ENCODE data around the gene NRTN. TPM values are rescaled to one million over a fixed set of nuclear protein-coding genes. Genes with fewer than 3 reads are reported as not detected.
"Not testable (repeated sequence)": the region's sequence is repeated elsewhere in the genome, so short reads cannot be mapped to it uniquely, and the experiment has no call there.

The NRTN gene, protein sequence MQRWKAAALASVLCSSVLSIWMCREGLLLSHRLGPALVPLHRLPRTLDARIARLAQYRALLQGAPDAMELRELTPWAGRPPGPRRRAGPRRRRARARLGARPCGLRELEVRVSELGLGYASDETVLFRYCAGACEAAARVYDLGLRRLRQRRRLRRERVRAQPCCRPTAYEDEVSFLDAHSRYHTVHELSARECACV
- 8.5 and 8.7 TPM in 2 replicates for total RNA-seq (2014; rRNA removed; shearing (Covaris generic))

DNA sequence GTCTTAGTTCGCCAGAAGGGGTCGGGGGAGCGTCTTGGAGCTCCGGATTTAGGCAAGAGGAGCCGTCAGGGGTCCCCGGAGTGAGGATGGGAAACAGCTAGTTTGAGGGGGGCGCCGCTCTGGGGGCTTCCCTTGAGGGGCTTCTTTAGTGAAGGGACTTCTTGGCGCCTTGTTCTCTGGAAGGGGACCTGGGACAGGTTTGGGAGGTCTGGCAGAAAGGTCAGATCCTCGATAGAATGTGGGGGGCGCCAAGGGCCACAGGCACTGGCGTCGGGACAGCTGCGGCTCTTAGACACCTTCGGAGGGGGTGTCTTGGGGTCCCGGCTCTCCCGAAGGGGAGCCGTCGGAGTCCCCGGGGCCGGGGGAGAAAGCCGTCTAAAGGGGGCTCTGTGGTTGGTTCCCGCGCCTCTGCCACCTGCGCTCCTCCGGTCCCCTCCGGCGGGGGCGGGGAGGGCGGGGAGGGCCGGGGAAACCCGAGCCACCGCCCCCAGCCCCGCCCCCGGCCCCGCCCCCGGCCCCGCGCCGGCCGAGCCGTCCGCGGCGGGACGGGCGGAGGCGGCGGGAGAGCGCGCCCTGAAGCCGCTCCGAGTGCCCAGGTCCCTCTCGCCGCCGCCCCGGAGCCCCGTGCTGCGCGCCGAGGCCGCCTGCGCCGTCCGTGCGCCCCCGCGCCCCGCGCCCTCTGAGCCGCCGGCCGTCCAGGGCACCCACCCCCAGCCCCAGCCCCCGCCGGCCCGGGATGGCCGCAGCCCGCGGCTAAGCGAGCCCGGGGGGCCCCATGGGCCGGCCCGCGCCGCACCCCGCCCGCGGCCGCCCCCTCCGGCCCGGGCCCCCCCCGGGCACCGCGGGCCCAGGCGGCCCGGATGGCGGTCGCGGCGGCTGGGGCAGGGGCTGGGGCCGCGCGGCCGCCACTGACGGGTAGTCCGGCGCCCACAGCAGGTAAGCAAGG, at the start of gene NRTN:
Gene NRTN, plus strand, starts transcription at position 552 of the 946 bp plus-strand sequence. CDS start 19,099 bp downstream, outside the sequence.
- Histone ChIP-seq H3K36me3 (replicated peaks; ENCODE audit: control insufficient read depth, insufficient read depth, low read length) (no peaks in the 10 kb centered on the region), H3K4me3 (ENCODE audit: insufficient read depth, low read depth, low read length) (peak within 1 kb of the TSS; percentile 50), H3K27me3 (ENCODE audit: control insufficient read depth, insufficient read depth, low read length) (peaks cover 17% of the 10 kb centered on the region)
- DNase-seq: peak; percentile 98

DNA sequence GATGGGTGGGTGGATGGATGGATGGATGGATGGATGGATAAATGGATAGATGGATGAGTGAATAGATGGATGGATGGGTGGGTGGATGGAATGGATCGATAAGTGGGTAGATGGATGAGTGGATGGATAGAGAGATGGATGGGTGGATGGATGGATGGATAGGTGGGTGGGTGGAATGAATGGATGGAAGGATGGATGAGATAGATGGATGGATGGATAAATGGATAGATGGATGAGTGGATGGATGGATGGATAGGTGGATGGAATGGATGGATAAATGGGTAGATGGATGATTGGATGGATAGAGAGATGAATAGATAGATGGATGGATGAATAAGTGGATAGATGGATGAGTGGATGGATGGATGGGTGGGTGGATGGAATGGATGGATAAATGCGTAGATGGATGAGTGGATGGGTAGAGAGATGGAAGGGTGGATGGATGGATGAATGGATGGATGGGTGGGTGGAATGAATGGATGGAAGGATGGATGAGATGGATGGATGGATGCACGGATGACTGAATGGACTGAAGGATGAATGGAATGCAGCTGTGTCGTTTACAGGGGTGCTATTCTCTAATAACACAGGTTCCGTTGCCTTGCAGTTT, 42.2 kb upstream of the NRTN start:
- no peak for DNase-seq
- Histone ChIP-seq H3K27me3 (ENCODE audit: control insufficient read depth, insufficient read depth, low read length) (no peaks in the 10 kb centered on the region), H3K4me3 (ENCODE audit: insufficient read depth, low read depth, low read length) (no peak overlapping the region), H3K36me3 (replicated peaks; ENCODE audit: control insufficient read depth, insufficient read depth, low read length) (no peaks in the 10 kb centered on the region)

DNA sequence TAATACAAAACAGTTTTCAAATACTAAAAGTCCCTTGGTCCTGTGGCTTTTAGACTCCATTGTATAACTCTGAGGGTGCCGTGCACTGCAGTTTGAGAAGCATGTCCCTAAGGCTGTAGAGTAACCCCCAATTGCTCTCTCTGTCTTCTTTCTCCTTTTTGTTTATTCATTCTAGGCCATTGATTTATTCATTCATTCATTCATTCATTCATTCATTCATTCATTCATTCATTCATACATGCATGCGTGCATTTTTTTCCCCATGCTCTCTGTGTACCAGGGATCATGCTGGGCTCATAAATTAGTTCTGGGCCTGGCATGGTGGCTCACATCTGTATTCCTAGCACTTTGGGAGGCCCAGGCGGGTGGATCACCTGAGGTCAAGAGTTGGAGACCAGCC, 39.6 kb upstream of the NRTN start:
- Histone ChIP-seq H3K36me3 (replicated peaks; ENCODE audit: control insufficient read depth, insufficient read depth, low read length) (no peaks in the 10 kb centered on the region), H3K27me3 (ENCODE audit: control insufficient read depth, insufficient read depth, low read length) (no peaks in the 10 kb centered on the region), H3K4me3 (ENCODE audit: insufficient read depth, low read depth, low read length) (no peak overlapping the region)
- DNase-seq: no peak

DNA sequence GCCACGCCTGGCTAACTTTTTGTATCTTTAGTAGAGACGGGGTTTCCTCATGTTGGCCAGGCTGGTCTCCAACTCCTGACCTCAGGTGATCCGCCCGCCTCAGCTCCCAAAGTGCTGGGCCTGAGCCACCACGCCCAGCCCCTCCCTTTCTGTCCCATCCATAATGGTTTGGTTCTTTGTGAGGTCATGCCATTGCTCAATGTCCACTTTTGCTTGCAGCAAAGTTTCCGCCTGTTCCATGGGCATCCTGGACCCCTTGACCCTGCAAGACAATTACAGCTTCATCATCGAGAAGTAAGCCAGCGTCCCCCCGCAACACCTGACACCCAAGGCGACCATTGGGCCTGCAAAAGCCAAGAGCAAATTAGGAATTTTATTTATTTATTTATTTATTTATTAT, 36.9 kb upstream of the NRTN start:
- no peaks in the 10 kb centered on the region for H3K27me3 ChIP-seq (ENCODE audit: control insufficient read depth, insufficient read depth, low read length)
- peak; percentile 18 for DNase-seq
- H3K4me3 ChIP-seq (ENCODE audit: insufficient read depth, low read depth, low read length): no peak overlapping the region
- no peaks in the 10 kb centered on the region for H3K36me3 ChIP-seq (replicated peaks; ENCODE audit: control insufficient read depth, insufficient read depth, low read length)

DNA sequence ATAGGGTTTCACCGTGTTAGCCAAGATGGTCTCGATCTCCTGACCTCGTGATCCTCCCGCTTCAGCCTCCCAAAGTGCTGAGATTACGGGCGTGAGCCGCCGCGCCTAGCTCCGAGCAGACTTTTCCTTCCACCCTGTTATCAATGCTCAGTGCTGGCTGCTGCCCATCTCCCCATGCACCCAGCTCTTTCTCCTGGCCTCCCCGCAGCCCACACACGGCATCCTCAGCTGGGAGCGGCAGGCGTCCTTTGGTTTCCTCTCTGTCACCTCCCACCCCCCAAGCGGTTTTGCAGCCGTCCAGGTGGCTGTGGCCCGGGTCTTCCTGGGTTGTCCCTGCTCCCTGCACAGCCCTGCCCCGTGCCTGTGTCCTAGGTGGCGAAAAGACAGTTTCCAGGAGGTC, 32.5 kb upstream of the NRTN start:
- H3K4me3 ChIP-seq (ENCODE audit: insufficient read depth, low read depth, low read length): no peak overlapping the region
- H3K36me3 ChIP-seq (replicated peaks; ENCODE audit: control insufficient read depth, insufficient read depth, low read length): no peaks in the 10 kb centered on the region
- DNase-seq: peak; percentile 32
- no peaks in the 10 kb centered on the region for H3K27me3 ChIP-seq (ENCODE audit: control insufficient read depth, insufficient read depth, low read length)

DNA sequence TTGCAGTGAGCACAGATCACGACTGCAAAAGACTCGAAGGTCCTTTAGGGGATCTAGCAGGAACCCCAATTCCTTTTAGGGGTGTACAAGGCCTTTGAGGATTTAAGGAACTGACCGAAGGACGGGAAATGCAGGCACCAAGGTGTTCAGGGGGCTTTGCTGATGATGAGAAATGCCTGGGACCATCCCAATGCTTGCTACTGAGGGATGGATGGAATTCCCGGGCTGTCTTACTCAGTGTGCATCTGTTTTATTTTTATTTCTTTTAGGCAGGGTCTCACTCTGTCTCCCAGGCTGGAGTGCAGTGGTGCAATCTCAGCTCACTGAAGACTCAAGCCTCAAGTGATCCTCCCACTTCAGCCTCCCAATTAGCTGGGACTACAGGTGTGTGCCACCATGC, 31.6 kb upstream of the NRTN start:
- DNase-seq: peak; percentile 25
- H3K27me3 ChIP-seq (ENCODE audit: control insufficient read depth, insufficient read depth, low read length): no peaks in the 10 kb centered on the region
- no peak overlapping the region for H3K4me3 ChIP-seq (ENCODE audit: insufficient read depth, low read depth, low read length)
- no peaks in the 10 kb centered on the region for H3K36me3 ChIP-seq (replicated peaks; ENCODE audit: control insufficient read depth, insufficient read depth, low read length)

DNA sequence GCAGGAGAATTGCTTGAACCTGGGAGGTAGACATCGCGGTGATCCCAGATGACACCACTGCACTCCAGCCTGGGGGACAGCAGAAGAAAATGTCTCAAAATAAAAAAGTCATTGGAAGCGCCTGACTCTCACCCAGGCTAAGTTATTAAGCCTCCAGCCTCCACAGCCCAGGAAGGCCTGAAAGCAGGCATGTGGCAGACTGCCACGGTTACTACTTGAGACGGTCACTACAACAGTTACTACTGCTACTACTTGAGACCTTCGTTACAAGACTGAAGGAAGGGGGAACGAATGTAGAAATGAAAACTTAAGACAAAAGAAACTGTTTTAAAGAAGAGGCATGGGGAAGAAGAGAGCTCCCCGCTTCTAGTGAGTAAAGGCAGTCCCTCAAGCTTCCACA, 29.9 kb upstream of the NRTN start:
- Histone ChIP-seq H3K27me3 (ENCODE audit: control insufficient read depth, insufficient read depth, low read length) (no peaks in the 10 kb centered on the region), H3K4me3 (ENCODE audit: insufficient read depth, low read depth, low read length) (no peak overlapping the region), H3K36me3 (replicated peaks; ENCODE audit: control insufficient read depth, insufficient read depth, low read length) (no peaks in the 10 kb centered on the region)
- DNase-seq: no peak

DNA sequence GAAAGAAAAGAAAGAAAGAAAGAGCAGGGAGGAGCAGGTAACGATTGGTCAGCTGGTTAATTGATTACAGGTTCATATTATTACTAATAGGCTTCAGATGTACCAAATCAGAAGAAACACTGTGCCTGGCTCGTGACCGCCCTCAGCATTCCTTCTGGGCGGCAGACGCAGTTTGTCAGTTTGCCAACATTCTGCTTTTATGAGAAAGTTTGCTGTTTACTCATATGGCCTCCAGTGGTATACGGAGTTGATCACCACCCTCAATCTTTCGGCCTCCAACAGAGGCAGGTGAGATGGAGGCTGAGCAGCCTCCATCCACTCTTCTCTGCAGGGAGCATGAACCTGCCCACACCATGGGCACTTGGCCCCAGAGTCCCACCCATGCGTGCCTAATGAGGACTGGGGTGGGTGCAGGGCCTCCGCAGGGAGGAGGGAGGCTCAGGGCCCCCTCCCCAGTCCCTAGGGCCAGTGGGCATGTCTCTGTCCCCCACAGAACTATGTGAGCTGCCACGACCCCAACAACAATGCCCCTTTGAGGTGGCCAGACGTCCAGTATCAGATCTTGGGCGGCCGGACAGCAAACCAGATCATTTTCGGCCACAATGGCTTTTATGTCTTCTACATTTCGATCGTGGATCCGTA, 29.1 kb upstream of the NRTN start:
- peak; percentile 19 for DNase-seq
- Histone ChIP-seq H3K4me3 (ENCODE audit: insufficient read depth, low read depth, low read length) (no peak overlapping the region), H3K27me3 (ENCODE audit: control insufficient read depth, insufficient read depth, low read length) (no peaks in the 10 kb centered on the region), H3K36me3 (replicated peaks; ENCODE audit: control insufficient read depth, insufficient read depth, low read length) (no peaks in the 10 kb centered on the region)

DNA sequence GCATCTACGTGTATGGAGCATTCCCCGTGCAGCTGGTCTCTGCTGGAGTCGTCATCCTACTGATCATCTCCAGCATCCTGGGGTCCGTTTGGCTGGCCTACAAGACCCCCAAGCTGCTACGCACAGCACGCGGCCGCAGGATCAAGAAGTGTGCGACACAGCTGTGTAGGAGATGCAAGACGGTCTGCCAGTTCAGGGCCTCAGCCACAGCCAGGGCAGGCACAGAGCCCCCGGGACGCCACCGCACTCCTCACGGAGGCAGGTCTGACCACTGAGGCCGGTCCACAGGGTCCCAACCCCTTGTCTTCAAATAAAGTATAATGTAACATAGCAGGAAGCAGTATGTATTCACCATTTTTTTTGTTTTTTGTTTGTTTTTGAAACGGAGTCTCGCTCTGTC, 26.5 kb upstream of the NRTN start:
- H3K27me3 ChIP-seq (ENCODE audit: control insufficient read depth, insufficient read depth, low read length): no peaks in the 10 kb centered on the region
- H3K4me3 ChIP-seq (ENCODE audit: insufficient read depth, low read depth, low read length): no peak overlapping the region
- DNase-seq: peak; percentile 14
- H3K36me3 ChIP-seq (replicated peaks; ENCODE audit: control insufficient read depth, insufficient read depth, low read length): no peaks in the 10 kb centered on the region

DNA sequence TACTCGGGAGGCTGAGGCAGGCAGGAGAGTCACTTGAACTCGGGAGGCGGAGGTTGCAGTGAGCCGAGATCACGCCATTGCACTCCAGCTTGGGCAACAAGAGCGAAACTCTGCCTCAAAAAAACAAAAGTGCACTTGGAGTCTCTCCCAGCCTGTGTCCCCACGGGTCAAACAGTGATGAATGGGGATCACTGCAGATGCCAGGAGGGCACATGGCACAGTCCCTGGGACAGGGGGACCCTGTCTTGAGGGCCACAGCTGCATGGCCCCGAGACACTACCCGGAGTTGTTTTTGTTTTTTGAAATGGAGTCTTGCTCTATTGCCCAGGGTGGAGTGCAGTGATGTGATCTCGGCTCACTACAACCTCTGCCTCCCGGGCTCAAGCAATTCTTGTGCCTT, 24.0 kb upstream of the NRTN start:
- not testable (repeated sequence) for H3K27me3 ChIP-seq (ENCODE audit: control insufficient read depth, insufficient read depth, low read length); H3K36me3 ChIP-seq (replicated peaks; ENCODE audit: control insufficient read depth, insufficient read depth, low read length); DNase-seq; H3K4me3 ChIP-seq (ENCODE audit: insufficient read depth, low read depth, low read length)

DNA sequence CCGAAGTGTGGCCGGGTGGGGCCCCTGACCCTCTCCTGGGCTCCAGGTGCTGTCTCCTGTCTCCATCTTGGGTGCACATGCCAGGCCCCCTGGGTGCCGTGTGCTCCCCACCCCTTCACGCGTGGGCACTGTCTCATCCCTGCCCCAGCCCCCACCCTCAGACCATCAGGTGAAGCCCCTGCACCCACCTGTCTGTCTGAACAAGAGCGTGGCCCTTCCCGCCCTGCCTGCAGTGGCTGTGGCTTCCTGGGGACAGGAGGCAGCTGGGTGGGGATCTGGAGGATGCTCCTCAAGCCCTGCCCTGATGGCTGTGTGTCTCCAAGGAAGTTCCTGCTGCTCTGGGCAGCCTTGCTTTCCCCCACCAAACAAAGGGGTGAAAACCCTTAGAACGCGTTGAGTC, 22.5 kb upstream of the NRTN start:
- H3K36me3 ChIP-seq (replicated peaks; ENCODE audit: control insufficient read depth, insufficient read depth, low read length): peaks cover 10% of the 10 kb centered on the region
- no peaks in the 10 kb centered on the region for H3K27me3 ChIP-seq (ENCODE audit: control insufficient read depth, insufficient read depth, low read length)
- H3K4me3 ChIP-seq (ENCODE audit: insufficient read depth, low read depth, low read length): no peak overlapping the region
- DNase-seq: peak; percentile 25

DNA sequence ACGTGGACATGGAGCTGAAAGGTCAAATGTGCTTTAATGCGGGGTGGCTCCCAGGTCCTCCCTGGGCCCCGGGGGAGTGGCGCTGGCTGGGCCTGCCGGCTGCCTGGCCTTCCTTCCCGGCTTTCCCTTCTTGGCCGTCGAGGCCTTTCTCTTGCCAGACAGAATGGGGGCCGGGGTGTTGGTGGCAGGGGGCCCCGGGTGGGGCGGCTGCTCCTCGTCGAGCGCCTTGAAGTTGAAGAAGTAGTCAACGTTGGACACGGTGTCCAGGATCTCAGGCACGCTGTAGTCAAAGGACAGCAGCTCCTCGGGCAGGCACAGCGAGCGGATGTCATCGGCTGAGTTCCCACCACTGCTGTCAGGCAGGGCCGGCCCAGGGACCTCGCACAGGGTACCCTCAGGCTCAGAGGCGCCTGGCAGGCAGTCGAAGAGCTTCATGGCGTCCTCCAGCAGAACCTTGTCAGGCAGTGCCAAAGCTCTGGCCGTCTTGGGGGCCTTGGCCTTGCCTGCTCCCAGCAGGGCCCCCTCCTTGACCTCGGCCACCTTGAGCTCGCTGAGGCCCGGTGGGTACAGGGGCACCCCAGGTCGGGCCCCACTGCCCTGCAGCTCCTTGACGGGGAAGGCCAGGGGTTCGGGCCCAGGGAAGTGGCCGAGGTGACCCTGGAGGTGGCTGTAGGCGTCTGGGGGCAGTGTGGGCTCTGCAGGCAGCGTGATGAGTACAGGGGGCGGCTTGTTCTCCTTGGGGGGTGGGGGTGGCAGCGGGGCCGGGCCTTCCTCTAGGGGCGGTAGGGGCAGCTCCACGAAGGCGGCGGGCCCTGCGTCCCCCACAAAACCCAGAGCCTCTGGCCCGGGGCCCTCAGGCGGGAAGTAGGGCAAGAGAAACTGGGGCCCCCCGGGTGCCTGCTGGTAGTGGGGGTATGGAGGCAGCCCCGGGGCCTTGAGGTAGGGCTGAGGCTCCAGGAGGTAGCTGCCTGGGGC, 21.6 kb upstream of the NRTN start:
- Histone ChIP-seq H3K27me3 (ENCODE audit: control insufficient read depth, insufficient read depth, low read length) (no peaks in the 10 kb centered on the region), H3K4me3 (ENCODE audit: insufficient read depth, low read depth, low read length) (no peak overlapping the region), H3K36me3 (replicated peaks; ENCODE audit: control insufficient read depth, insufficient read depth, low read length) (peaks cover 12% of the 10 kb centered on the region)
- DNase-seq: peak; percentile 49

DNA sequence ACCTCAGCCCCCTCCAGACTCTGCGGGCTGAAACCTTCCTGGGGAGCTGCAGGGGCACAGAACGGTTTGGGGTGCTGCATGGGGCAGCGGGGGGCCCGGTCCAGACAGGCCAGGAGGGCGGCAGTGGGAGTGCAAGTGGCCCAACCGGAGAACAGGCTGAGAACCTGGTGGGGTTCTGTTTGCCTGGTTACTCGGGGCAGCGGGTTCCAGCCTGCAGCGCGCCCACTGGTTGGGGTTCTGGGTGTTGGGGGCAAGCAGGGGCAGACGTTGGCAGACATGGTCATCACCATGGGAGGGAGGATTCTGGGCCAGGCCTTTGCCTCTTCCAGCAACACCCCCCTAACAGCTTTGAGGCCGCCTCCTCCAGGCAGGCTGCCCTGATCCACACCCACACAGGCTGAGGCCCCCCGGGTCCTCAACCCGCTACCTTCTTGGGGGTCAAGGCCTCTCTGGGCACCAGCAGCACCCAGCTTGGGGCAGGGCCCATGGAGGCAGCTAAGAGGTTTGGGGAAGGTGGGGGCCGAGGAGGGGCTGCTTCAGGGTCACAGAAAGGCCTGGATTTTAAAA, 20.2 kb upstream of the NRTN start, which contains the start of gene PRR22:
Gene PRR22, minus strand, starts transcription at position 166 of the 567 bp plus-strand sequence. Its CDS starts 86 bp downstream, at position 80.
- peaks cover 16% of the 10 kb centered on the region for H3K36me3 ChIP-seq (replicated peaks; ENCODE audit: control insufficient read depth, insufficient read depth, low read length)
- peak; percentile 30 for DNase-seq
- no peaks in the 10 kb centered on the region for H3K27me3 ChIP-seq (ENCODE audit: control insufficient read depth, insufficient read depth, low read length)
- no peak within 1 kb of the TSS for H3K4me3 ChIP-seq (ENCODE audit: insufficient read depth, low read depth, low read length)
